ENCODE measurements around the gene AGTRAP. TPM values are rescaled to one million over a fixed set of nuclear protein-coding genes. Genes with fewer than 3 reads are reported as not detected.

Gene AGTRAP
- total and polyA plus RNA-seq, 4 donors: 22.2 to 61.2 (median 36.9) TPM

GRCh38 chr1:11761285-11761684, 25.3 kb downstream of the AGTRAP start:
- ATAC-seq (ENCODE audit: low FRiP score) (no peak), DNase-seq (no peak)
- H3K36me3 ChIP-seq (ENCODE audit: control insufficient read depth in 1 of 2, insufficient read depth in 2 of 2, low read length in 1 of 2): no peaks in the 10 kb centered on the region
- intact Hi-C loops (cut with DNase I): no loop called here
- no peaks in the 10 kb centered on the region for H3K27me3 ChIP-seq (ENCODE audit: control insufficient read depth in 1 of 2, insufficient read depth in 2 of 2, low read length in 1 of 2)
- no peak overlapping the region for H3K27ac ChIP-seq (ENCODE audit: low read depth in 1 of 2, low read length in 2 of 2)
- H3K4me1 ChIP-seq (ENCODE audit: control insufficient read depth in 1 of 2, insufficient read depth in 2 of 2, low read length in 2 of 2): no peaks in the 10 kb centered on the region
- 84 to 95% methylated on average over 6 of the region's 6 CpGs for WGBS, 2 donors
- no peaks in the 10 kb centered on the region for H3K9me3 ChIP-seq (ENCODE audit: control insufficient read depth, low read length)
- H3K4me3 ChIP-seq (ENCODE audit: low read length in 2 of 2): no peak overlapping the region

GRCh38 chr1:11761988-11762406, 26.1 kb downstream of the AGTRAP start, which contains the start of gene C1orf167:
Gene C1orf167 (plus strand): TSS chr1:11762193. CDS start chr1:11764401, 2,208 bp downstream.
- WGBS, 2 donors: 5 to 6% methylated on average over 29 of the region's 29 CpGs
- intact Hi-C loops (cut with DNase I): no loop called here
- Histone ChIP-seq H3K9me3 (ENCODE audit: control insufficient read depth, low read length) (no peaks in the 10 kb centered on the region), H3K27me3 (ENCODE audit: control insufficient read depth in 1 of 2, insufficient read depth in 2 of 2, low read length in 1 of 2) (no peaks in the 10 kb centered on the region), H3K4me1 (ENCODE audit: control insufficient read depth in 1 of 2, insufficient read depth in 2 of 2, low read length in 2 of 2) (no peaks in the 10 kb centered on the region), H3K27ac (ENCODE audit: low read depth in 1 of 2, low read length in 2 of 2) (no peak within 1 kb of the TSS), H3K4me3 (ENCODE audit: low read length in 2 of 2) (no peak within 1 kb of the TSS), H3K36me3 (ENCODE audit: control insufficient read depth in 1 of 2, insufficient read depth in 2 of 2, low read length in 1 of 2) (no peaks in the 10 kb centered on the region)
- no peak for ATAC-seq (ENCODE audit: low FRiP score)
- no peak for DNase-seq

GRCh38 chr1:11764115-11764514, 28.2 kb downstream of the AGTRAP start:
- Histone ChIP-seq H3K4me1 (ENCODE audit: control insufficient read depth in 1 of 2, insufficient read depth in 2 of 2, low read length in 2 of 2) (no peaks in the 10 kb centered on the region), H3K36me3 (ENCODE audit: control insufficient read depth in 1 of 2, insufficient read depth in 2 of 2, low read length in 1 of 2) (no peaks in the 10 kb centered on the region), H3K27me3 (ENCODE audit: control insufficient read depth in 1 of 2, insufficient read depth in 2 of 2, low read length in 1 of 2) (no peaks in the 10 kb centered on the region), H3K27ac (ENCODE audit: low read depth in 1 of 2, low read length in 2 of 2) (no peak overlapping the region), H3K9me3 (ENCODE audit: control insufficient read depth, low read length) (no peaks in the 10 kb centered on the region), H3K4me3 (ENCODE audit: low read length in 2 of 2) (no peak overlapping the region)
- WGBS, 2 donors: 92 to 93% methylated on average over 3 of the region's 3 CpGs
- intact Hi-C loops (cut with DNase I): no loop called here
- DNase-seq: no peak
- ATAC-seq (ENCODE audit: low FRiP score): no peak

GRCh38 chr1:11764519-11764918, 28.6 kb downstream of the AGTRAP start:
- H3K4me3 ChIP-seq (ENCODE audit: low read length in 2 of 2): no peak overlapping the region
- DNase-seq (peak in 1 of 2 donors; percentile 55), ATAC-seq (ENCODE audit: low FRiP score) (no peak)
- no peaks in the 10 kb centered on the region for H3K9me3 ChIP-seq (ENCODE audit: control insufficient read depth, low read length)
- H3K4me1 ChIP-seq (ENCODE audit: control insufficient read depth in 1 of 2, insufficient read depth in 2 of 2, low read length in 2 of 2): no peaks in the 10 kb centered on the region
- H3K36me3 ChIP-seq (ENCODE audit: control insufficient read depth in 1 of 2, insufficient read depth in 2 of 2, low read length in 1 of 2): no peaks in the 10 kb centered on the region
- WGBS, 2 donors: 89 to 92% methylated on average over 7 of the region's 7 CpGs
- no peak overlapping the region for H3K27ac ChIP-seq (ENCODE audit: low read depth in 1 of 2, low read length in 2 of 2)
- intact Hi-C loops (cut with DNase I): no loop called here
- no peaks in the 10 kb centered on the region for H3K27me3 ChIP-seq (ENCODE audit: control insufficient read depth in 1 of 2, insufficient read depth in 2 of 2, low read length in 1 of 2)

- no peaks in the 10 kb centered on the region for H3K36me3 ChIP-seq (ENCODE audit: control insufficient read depth in 1 of 2, insufficient read depth in 2 of 2, low read length in 1 of 2)
- DNase-seq: peak in 1 of 2 donors; percentile 70
- ATAC-seq (ENCODE audit: low FRiP score): no peak
- intact Hi-C loops (cut with DNase I): no loop called here
- H3K4me3 ChIP-seq (ENCODE audit: low read length in 2 of 2): no peak overlapping the region
- no peaks in the 10 kb centered on the region for H3K27me3 ChIP-seq (ENCODE audit: control insufficient read depth in 1 of 2, insufficient read depth in 2 of 2, low read length in 1 of 2)
- no peak overlapping the region for H3K27ac ChIP-seq (ENCODE audit: low read depth in 1 of 2, low read length in 2 of 2)
- no peaks in the 10 kb centered on the region for H3K9me3 ChIP-seq (ENCODE audit: control insufficient read depth, low read length)
- no peaks in the 10 kb centered on the region for H3K4me1 ChIP-seq (ENCODE audit: control insufficient read depth in 1 of 2, insufficient read depth in 2 of 2, low read length in 2 of 2)
- 86 to 90% methylated on average over 19 of the region's 19 CpGs for WGBS, 2 donors
Measured at GRCh38 chr1:11765661-11766428, 29.9 kb downstream of the AGTRAP start.

GRCh38 chr1:11766429-11766776, 30.5 kb downstream of the AGTRAP start:
- 73 to 79% methylated on average over 13 to 14 of the region's 14 CpGs for whole genome bisulfite sequencing, 2 donors
- ATAC-seq (ENCODE audit: low FRiP score) (peak; percentile 37), DNase-seq (no peak)
- Histone ChIP-seq H3K27me3 (ENCODE audit: control insufficient read depth in 1 of 2, insufficient read depth in 2 of 2, low read length in 1 of 2) (no peaks in the 10 kb centered on the region), H3K27ac (ENCODE audit: low read depth in 1 of 2, low read length in 2 of 2) (no peak overlapping the region), H3K9me3 (ENCODE audit: control insufficient read depth, low read length) (no peaks in the 10 kb centered on the region), H3K4me3 (ENCODE audit: low read length in 2 of 2) (no peak overlapping the region), H3K4me1 (ENCODE audit: control insufficient read depth in 1 of 2, insufficient read depth in 2 of 2, low read length in 2 of 2) (no peaks in the 10 kb centered on the region), H3K36me3 (ENCODE audit: control insufficient read depth in 1 of 2, insufficient read depth in 2 of 2, low read length in 1 of 2) (no peaks in the 10 kb centered on the region)
- intact Hi-C loops (cut with DNase I): no loop called here

GRCh38 chr1:11767922-11768704, 32.2 kb downstream of the AGTRAP start:
- ATAC-seq (ENCODE audit: low FRiP score) (no peak), DNase-seq (peak in 1 of 2 donors; percentile 66)
- WGBS, 2 donors: 72 to 78% methylated on average over 16 of the region's 16 CpGs
- Histone ChIP-seq H3K4me1 (ENCODE audit: control insufficient read depth in 1 of 2, insufficient read depth in 2 of 2, low read length in 2 of 2) (no peaks in the 10 kb centered on the region), H3K9me3 (ENCODE audit: control insufficient read depth, low read length) (no peaks in the 10 kb centered on the region), H3K27me3 (ENCODE audit: control insufficient read depth in 1 of 2, insufficient read depth in 2 of 2, low read length in 1 of 2) (no peaks in the 10 kb centered on the region), H3K4me3 (ENCODE audit: low read length in 2 of 2) (no peak overlapping the region), H3K36me3 (ENCODE audit: control insufficient read depth in 1 of 2, insufficient read depth in 2 of 2, low read length in 1 of 2) (no peaks in the 10 kb centered on the region), H3K27ac (ENCODE audit: low read depth in 1 of 2, low read length in 2 of 2) (no peak overlapping the region)
- intact Hi-C loops (cut with DNase I): no loop called here

GRCh38 chr1:11768821-11769220, 32.9 kb downstream of the AGTRAP start:
- DNase-seq (no peak), ATAC-seq (ENCODE audit: low FRiP score) (no peak)
- Histone ChIP-seq H3K4me1 (ENCODE audit: control insufficient read depth in 1 of 2, insufficient read depth in 2 of 2, low read length in 2 of 2) (no peaks in the 10 kb centered on the region), H3K4me3 (ENCODE audit: low read length in 2 of 2) (no peak overlapping the region), H3K36me3 (ENCODE audit: control insufficient read depth in 1 of 2, insufficient read depth in 2 of 2, low read length in 1 of 2) (no peaks in the 10 kb centered on the region), H3K27ac (ENCODE audit: low read depth in 1 of 2, low read length in 2 of 2) (no peak overlapping the region), H3K27me3 (ENCODE audit: control insufficient read depth in 1 of 2, insufficient read depth in 2 of 2, low read length in 1 of 2) (no peaks in the 10 kb centered on the region), H3K9me3 (ENCODE audit: control insufficient read depth, low read length) (no peaks in the 10 kb centered on the region)
- intact Hi-C loops (cut with DNase I): no loop called here
- WGBS, 2 donors: 63 to 65% methylated on average over 4 of the region's 4 CpGs

- no peaks in the 10 kb centered on the region for H3K36me3 ChIP-seq (ENCODE audit: control insufficient read depth in 1 of 2, insufficient read depth in 2 of 2, low read length in 1 of 2)
- H3K27me3 ChIP-seq (ENCODE audit: control insufficient read depth in 1 of 2, insufficient read depth in 2 of 2, low read length in 1 of 2): no peaks in the 10 kb centered on the region
- intact Hi-C loops (cut with DNase I): no loop called here
- H3K4me3 ChIP-seq (ENCODE audit: low read length in 2 of 2): no peak overlapping the region
- 85 to 89% methylated on average over 4 of the region's 4 CpGs for WGBS, 2 donors
- no peak overlapping the region for H3K27ac ChIP-seq (ENCODE audit: low read depth in 1 of 2, low read length in 2 of 2)
- ATAC-seq (ENCODE audit: low FRiP score) (no peak), DNase-seq (no peak)
- H3K9me3 ChIP-seq (ENCODE audit: control insufficient read depth, low read length): no peaks in the 10 kb centered on the region
- no peaks in the 10 kb centered on the region for H3K4me1 ChIP-seq (ENCODE audit: control insufficient read depth in 1 of 2, insufficient read depth in 2 of 2, low read length in 2 of 2)
Measured at GRCh38 chr1:11769274-11769673, 33.3 kb downstream of the AGTRAP start.
